GM23338 (cell line): ENCODE data around the gene MEGF11. TPM values are rescaled to one million over a fixed set of nuclear protein-coding genes. Genes with fewer than 3 reads are reported as not detected.

Experiments
- EZH2 ChIP-seq: fragments of 200-600 bp; sonication (generic); IDR thresholded peaks from one replicate; pipeline ENCODE4 v1.8.0; 2017; ENCODE audit warnings: antibody characterized with exemption, mild to moderate bottlenecking, low read depth; ENCODE audit not compliant: unreplicated experiment
- POLR2AphosphoS5 ChIP-seq: IDR thresholded peaks from 2 replicates; pipeline ENCODE4 v1.6.1; 2016; ENCODE audit warnings: antibody characterized with exemption, low read depth
- polyA plus RNA-seq: library from polyadenylated mRNA; unstranded; fragments of >200 nt; fragmentation: Nextera tagmentation; extraction: Ambion mirVana; gene quantifications from 2 replicates; pipeline ENCODE4 v1.2.1, GENCODE V29; 2016
- total RNA-seq: library from RNA; depleted of rRNA; stranded (reverse); fragments of >200 nt; shearing (Covaris generic); gene quantifications from 2 replicates; pipeline ENCODE4 v1.2.3, GENCODE V29; 2014
- TF ChIP-seq, protein P1 (sequence below): fragments of 250-450 bp; sonication (Bioruptor Pico); IDR thresholded peaks from 2 replicates; pipeline ENCODE4 v1.5.0; 2020; ENCODE audit warnings: mild to moderate bottlenecking, moderate library complexity
- TF ChIP-seq, protein P2 (sequence below): IDR thresholded peaks from 2 replicates; pipeline ENCODE4 v1.6.1; 2016; ENCODE audit warnings: antibody characterized with exemption
- TF ChIP-seq, protein P3 (sequence below), 2 experiments: fragments of 200-600 bp in 1 of 2; sonication (generic) in 1 of 2; conservative IDR thresholded peaks; 2 replicates each; pipeline versions ENCODE4 v1.5.1 to v1.6.1; 2016 to 2017; ENCODE audit warnings: antibody characterized with exemption in 2 of 2, low read depth in 2 of 2, mild to moderate bottlenecking in 2 of 2, moderate library complexity in 1 of 2

MEGF11 gene
- total and polyA plus RNA-seq, 2 experiments from 2014 or later: 1.3 to 1.9 TPM

DNA sequence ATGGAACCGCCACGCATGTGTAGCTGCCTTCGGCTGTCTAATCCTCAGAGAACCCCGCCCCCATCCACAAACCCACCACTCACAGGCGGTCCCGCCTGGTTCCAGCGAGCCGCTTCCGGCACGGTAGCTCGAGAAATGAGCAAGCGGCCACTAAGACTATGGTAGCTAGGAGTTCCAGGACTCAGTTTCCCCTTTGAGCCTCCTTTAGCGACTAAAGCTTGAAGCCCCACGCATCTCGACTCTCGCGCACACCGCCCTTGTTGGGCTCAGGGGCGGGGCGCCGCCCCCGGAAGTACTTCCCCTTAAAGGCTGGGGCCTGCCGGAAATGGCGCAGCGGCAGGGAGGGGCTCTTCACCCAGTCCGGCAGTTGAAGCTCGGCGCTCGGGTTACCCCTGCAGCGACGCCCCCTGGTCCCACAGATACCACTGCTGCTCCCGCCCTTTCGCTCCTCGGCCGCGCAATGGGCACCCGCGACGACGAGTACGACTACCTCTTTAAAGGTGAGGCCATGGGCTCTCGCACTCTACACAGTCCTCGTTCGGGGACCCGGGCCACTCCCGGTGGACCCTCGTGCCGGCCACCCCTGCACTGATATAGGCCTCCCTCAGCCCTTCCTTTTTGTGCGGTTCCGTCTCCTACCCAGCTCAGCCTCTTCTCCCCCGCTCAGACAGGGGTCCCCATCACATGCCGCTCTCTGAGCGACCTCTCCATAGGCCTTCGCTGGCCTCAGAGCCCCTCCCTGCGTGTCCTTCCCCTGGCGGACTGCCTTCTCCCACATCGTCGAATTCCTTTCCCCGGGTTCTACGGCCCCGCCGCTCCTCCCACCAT lies 384.2 kb downstream of the MEGF11 start, which contains the start of gene RAB11A (continued):
- TF ChIP-seq, protein P1, sequence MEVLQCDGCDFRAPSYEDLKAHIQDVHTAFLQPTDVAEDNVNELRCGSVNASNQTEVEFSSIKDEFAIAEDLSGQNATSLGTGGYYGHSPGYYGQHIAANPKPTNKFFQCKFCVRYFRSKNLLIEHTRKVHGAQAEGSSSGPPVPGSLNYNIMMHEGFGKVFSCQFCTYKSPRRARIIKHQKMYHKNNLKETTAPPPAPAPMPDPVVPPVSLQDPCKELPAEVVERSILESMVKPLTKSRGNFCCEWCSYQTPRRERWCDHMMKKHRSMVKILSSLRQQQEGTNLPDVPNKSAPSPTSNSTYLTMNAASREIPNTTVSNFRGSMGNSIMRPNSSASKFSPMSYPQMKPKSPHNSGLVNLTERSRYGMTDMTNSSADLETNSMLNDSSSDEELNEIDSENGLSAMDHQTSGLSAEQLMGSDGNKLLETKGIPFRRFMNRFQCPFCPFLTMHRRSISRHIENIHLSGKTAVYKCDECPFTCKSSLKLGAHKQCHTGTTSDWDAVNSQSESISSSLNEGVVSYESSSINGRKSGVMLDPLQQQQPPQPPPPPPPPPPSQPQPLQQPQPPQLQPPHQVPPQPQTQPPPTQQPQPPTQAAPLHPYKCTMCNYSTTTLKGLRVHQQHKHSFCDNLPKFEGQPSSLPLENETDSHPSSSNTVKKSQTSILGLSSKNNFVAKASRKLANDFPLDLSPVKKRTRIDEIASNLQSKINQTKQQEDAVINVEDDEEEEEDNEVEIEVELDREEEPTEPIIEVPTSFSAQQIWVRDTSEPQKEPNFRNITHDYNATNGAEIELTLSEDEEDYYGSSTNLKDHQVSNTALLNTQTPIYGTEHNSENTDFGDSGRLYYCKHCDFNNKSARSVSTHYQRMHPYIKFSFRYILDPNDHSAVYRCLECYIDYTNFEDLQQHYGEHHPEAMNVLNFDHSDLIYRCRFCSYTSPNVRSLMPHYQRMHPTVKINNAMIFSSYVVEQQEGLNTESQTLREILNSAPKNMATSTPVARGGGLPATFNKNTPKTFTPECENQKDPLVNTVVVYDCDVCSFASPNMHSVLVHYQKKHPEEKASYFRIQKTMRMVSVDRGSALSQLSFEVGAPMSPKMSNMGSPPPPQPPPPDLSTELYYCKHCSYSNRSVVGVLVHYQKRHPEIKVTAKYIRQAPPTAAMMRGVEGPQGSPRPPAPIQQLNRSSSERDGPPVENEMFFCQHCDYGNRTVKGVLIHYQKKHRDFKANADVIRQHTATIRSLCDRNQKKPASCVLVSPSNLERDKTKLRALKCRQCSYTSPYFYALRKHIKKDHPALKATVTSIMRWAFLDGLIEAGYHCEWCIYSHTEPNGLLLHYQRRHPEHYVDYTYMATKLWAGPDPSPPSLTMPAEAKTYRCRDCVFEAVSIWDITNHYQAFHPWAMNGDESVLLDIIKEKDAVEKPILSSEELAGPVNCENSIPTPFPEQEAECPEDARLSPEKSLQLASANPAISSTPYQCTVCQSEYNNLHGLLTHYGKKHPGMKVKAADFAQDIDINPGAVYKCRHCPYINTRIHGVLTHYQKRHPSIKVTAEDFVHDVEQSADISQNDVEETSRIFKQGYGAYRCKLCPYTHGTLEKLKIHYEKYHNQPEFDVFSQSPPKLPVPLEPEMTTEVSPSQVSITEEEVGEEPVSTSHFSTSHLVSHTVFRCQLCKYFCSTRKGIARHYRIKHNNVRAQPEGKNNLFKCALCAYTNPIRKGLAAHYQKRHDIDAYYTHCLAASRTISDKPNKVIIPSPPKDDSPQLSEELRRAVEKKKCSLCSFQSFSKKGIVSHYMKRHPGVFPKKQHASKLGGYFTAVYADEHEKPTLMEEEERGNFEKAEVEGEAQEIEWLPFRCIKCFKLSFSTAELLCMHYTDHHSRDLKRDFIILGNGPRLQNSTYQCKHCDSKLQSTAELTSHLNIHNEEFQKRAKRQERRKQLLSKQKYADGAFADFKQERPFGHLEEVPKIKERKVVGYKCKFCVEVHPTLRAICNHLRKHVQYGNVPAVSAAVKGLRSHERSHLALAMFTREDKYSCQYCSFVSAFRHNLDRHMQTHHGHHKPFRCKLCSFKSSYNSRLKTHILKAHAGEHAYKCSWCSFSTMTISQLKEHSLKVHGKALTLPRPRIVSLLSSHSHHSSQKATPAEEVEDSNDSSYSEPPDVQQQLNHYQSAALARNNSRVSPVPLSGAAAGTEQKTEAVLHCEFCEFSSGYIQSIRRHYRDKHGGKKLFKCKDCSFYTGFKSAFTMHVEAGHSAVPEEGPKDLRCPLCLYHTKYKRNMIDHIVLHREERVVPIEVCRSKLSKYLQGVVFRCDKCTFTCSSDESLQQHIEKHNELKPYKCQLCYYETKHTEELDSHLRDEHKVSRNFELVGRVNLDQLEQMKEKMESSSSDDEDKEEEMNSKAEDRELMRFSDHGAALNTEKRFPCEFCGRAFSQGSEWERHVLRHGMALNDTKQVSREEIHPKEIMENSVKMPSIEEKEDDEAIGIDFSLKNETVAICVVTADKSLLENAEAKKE (CRISPR knock-in tag): no peak
- TF ChIP-seq, protein P2, sequence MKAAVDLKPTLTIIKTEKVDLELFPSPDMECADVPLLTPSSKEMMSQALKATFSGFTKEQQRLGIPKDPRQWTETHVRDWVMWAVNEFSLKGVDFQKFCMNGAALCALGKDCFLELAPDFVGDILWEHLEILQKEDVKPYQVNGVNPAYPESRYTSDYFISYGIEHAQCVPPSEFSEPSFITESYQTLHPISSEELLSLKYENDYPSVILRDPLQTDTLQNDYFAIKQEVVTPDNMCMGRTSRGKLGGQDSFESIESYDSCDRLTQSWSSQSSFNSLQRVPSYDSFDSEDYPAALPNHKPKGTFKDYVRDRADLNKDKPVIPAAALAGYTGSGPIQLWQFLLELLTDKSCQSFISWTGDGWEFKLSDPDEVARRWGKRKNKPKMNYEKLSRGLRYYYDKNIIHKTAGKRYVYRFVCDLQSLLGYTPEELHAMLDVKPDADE: peak; percentile 79
- TF ChIP-seq POLR2AphosphoS5 (peak; percentile 99), EZH2 (no peak)
- TF ChIP-seq, protein P3, sequence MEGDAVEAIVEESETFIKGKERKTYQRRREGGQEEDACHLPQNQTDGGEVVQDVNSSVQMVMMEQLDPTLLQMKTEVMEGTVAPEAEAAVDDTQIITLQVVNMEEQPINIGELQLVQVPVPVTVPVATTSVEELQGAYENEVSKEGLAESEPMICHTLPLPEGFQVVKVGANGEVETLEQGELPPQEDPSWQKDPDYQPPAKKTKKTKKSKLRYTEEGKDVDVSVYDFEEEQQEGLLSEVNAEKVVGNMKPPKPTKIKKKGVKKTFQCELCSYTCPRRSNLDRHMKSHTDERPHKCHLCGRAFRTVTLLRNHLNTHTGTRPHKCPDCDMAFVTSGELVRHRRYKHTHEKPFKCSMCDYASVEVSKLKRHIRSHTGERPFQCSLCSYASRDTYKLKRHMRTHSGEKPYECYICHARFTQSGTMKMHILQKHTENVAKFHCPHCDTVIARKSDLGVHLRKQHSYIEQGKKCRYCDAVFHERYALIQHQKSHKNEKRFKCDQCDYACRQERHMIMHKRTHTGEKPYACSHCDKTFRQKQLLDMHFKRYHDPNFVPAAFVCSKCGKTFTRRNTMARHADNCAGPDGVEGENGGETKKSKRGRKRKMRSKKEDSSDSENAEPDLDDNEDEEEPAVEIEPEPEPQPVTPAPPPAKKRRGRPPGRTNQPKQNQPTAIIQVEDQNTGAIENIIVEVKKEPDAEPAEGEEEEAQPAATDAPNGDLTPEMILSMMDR (conservative IDR thresholded peaks at IDR 0.05; ENCODE audit: low read depth in 2 of 2): peak; percentile 10 to 43; a peak in 2 of 4 replicates
